HG02970 (cell line): ENCODE data around the gene STYK1.
"Not testable (repeated sequence)": the region's sequence is repeated elsewhere in the genome, so short reads cannot be mapped to it uniquely, and the experiment has no call there.

Source experiments
- ATAC-seq: cut with Tn5 transposase; IDR thresholded peaks from one replicate; pipeline ENCODE4 v1.9.1; 2021; ENCODE audit warnings: mild to moderate bottlenecking, moderate library complexity, moderate number of reproducible peaks; ENCODE audit not compliant: unreplicated experiment, low FRiP score

STYK1 gene

DNA sequence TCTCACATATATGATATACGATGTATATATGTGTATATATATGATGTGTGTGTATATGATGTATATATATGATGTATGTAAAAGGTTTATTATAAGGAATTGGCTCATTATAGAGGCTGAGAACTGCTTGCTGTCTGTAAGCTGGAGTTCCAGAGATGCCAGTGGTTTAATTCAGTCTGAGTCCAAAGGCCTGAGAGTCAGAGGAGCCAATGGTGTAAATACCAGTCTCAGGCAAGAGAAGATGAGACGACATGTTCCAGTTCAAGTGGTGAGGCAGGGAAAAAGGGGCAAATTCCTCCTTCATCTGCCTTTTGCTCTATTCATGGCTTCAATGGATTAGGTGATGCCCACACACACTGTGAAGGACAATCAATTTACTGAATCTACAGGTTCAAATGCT, 17.1 kb upstream of the STYK1 start:
- ATAC-seq, result no peak

DNA sequence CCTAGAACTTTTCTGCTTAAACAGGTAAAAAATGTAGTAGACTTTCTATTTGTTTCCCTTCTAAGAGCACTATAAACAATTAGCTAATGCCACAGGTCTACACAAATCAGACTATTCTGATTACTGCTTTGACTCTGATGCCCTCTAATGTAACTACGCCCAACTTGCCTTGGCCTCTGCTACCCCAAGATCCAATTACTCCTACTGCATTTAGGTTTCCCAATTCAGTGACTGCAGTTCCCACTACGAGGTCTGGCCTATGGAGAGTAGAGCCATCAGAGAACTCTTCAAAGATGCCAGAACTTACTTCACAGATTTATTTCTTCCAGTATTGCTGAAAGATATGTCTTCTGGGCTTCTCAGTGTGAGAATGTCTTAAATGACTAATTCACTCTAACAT, 15.3 kb upstream of the STYK1 start:
- ATAC-seq, result no peak

DNA sequence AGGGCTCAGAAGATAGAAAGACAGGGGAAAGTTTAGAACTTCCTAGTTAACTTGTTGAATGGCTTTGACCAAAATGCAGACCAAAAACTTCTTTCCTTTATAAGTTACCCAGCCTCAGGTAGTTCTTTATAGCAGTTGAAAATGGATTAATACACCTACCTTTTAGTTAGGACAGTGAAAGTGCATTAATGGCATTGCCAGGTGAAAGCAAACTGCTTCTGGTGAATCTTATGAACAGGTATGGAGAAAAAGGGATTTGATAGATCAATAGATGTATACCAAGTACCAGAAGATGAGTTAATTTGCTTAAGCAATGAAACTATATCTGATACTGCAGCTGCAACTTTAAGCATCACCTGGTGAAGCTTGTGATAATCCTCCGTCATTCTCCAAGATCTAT, 14.2 kb upstream of the STYK1 start:
- no peak for ATAC-seq

DNA sequence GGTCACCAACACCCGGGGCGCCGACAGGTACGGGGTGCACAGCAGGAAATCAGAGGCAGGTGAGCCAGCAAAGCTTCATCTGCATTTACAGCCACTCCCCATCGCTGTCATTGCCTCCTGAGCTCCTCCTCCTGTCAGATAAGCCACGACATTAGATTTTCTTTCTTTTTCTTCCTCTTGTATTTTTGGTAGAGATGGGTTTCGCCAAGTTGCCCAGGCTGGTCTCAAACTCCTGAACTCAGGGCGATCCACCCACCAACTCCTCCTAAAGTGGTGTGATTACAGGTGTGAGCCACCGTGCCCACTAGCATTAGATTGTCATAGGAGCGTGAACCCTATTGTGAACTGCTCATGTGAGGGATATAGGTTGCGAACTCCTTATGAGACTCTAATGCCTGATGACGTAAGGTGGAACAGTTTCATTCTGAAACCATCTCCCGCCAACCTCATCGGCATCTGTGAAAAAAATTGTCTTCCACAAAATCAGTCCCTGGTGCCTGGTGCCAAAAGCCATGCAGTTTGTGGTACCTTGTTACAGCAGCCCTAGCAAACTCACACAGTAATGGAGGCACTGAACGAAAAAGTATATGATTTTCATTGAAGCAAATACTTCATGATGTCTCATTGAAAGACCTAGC, 1.5 kb downstream of the STYK1 start:
- ATAC-seq, result no peak

DNA sequence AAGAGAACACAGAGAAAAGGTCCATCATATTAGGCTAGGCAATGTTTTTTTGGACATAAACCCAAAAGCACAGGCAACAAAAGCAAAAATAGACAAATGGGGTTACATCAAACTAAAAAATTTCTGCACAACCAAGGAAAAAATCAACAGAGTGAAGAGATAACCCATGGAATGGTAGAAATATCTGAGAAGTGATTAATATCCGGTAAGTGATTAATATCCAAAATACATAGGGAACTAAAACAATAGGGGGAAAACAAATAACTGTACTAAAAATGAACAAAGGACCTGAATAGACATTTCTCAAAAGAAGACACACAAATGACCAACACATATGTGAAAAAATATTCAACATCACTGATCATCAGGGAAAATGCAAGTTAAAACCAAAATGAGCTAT, 4.3 kb downstream of the STYK1 start:
- ATAC-seq, result no peak

DNA sequence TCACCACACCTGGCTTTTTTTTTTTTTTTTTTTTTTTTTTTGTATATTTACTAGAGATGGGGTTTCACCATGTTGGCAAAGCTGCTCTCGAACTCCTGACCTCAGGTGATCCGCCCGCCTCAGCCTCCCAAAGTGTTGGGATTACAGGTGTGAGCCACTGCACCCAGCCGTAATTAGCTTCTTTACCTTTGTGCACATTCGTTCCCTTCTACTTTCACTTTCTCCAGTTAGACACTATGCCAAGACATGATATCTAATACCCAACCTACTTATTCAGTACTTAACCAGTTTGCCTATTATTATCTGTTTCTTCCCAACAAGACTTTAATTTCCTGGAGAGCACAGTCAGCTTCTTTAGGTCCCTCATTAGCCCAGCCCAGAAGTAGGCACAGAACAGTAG, 5.3 kb downstream of the STYK1 start:
- no peak for ATAC-seq

DNA sequence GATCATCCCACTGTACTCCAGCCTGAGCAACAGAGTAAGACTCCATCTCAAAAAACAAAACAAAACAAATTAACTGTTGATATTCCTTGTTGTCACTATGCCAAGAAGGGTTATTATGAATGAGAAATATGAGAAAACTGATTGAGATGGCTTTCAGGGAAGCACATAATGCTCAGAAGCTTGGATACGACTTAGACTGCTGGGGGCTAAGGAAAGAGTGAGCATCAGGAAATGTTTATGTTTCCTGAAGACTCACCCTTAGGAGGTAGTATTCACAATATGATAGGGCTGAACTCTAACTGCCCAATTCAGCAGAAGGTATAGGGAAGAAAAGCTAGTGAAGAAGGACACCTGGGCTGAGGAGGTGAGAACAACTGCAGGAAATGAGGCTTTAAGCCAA, 6.3 kb downstream of the STYK1 start:
- no peak for ATAC-seq

DNA sequence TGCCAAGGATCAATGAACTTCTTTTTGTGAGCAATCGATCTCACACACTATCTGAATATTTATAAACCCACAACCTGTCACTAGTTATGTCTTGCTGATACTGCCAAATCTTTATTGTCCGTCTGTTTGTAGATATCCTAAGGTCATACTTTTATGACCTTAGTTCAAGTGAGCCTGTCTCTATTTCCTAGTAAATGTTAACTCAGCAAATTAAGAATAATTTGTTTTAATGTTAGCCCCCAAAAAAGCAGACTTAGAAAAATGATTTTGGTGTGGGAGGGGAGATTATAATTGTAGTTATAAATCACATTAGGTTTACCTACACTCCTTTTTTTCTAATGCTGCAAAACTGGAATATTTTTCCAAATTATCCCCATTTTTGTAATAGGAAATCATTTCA, 9.4 kb downstream of the STYK1 start:
- ATAC-seq, result no peak

DNA sequence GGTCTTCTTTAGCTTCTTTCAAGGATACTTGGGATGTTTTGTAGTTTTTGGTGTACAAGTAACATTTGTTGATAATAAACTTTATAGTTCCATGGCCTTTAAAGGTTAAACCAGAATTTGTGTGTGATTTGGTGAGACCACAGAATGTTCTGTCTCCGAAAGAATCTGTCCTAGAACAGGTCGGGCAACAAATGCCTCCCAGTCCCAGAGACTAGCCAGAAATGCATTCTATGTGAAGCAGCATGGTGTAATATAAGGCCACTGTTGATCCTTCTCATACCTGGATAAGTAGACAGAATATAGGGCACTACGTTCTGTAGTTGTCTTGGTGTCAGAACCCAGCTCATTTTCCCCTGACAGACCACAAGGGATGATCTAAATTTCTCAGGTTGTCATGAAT, 10.0 kb downstream of the STYK1 start:
- ATAC-seq, result no peak

DNA sequence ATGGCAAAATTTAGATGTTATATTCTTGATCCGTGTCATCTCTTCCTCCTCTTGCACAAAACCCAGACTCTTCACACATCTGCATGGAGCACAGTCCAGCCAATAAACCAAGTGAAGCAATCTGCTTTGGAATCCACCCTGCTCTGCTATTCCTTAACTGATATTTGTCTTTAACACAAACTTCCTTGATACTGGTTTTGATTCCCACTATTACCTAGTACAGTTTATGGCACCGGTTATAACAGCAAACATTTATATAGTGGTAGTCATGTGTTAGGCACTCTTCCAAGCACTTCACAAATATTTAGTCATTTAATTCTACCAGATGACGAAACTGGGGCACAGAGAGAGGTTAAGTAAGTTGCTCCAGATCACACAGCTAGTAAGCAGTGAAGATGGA, 12.5 kb downstream of the STYK1 start:
- no peak for ATAC-seq

DNA sequence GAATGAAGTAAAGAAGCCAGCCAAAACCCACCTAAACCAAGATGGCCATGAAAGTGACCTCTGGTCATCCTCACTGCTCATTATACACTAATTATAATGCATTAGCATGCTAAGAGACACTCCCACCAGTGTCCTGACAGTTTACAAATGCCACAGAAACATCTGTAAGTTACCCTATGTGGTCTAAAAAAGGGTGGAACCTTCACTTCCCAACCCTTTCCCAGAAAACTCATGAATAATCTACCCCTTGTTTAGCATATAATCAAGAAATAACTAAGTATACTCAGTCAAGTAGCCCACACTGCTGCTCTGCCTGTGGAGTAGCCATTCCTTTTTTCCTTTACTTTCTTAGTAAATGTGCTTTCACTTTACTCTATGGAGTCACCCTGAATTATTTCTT, 19.8 kb downstream of the STYK1 start:
- ATAC-seq, result no peak

DNA sequence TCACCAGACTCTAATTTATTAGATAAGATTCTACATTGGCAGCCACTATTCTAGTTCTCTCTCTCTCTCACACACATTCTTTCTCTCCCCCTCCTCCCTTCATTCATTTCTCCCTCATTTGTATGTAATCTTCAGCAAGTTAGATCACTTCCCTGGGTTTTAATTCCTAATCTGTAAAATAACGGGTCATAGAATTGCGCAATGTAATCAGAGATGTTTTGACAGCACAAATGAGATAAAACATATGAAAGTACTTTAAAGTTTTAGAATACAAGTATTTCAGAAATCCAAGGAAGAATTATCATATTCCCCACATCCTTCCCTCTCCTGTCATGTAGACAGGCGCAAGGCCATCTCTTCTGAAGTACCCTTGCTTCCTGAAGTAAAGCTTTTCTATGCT, 21.7 kb downstream of the STYK1 start:
- no peak for ATAC-seq

DNA sequence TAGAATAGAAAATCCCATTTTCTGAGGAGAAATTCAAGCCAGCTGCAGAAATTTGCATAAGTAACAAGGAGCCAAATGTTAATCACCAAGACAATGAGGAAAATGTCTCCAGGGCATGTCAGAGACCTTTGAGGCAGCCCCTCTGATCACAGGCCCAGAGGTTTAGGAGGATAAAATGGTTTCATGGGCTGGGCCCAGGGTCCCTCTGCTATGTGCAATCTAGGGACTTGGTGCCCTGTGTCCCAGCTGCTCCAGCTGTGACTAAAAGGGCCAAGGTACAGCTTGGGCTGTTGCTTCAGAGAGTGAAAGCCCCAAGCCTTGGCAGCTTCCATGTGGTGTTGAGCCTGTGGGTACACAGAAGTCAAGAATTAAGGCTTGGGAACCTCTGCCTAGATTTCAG, 27.3 kb downstream of the STYK1 start:
- ATAC-seq, result not testable (repeated sequence)

DNA sequence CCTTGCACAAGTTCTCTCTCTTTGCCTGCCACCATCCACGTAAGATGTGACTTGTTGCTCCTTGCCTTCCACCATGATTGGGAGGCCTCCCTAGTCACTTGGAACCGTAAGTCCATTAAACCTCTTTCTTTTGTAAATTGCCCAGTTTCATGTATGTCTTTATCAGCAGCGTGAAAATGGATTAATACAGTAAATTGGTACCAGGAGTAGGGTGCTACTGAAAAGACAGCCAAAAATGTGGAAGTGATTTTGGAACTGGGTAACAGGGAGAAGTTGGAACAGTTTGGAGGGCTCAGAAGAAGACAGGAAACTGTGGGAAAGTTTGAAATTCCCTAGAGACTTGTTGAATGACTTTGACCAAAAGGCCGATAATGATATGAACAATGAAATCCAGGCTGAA, 27.9 kb downstream of the STYK1 start:
- no peak for ATAC-seq

DNA sequence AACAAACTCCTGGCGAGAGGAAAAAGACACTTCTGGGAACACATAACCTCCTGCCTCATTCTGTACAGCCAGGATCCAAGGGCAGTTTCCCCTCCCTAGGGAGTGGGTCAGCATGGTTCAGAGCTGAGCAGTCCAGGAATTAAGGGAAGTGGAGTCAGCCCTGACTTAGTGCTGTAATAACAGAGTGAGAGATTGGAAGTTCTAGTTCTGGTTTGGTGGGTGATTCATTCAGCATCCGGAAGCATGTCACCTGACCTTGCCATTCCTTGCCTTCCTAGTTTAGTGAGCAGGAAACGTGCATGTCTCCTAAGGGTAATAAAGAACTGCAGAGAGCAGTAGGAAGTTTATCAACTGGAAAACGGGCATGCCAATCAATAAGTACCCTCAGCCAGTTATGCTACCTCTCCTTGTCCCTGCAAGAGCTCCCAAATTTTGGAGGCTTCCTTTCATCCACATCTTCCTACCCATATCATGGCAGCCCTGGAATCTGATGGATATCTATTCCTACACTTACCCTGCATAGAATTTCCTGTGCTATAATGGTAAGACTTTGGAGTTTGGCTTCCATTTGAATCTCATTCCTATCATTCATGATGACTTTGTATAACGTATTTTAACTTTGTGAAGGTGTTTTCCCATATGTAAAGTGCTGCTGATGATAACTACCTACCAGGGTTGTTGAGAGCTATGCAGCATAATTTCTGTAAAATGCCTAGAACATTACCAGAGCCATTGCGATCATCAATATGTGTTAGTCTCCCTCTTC, 31.9 kb downstream of the STYK1 start:
- ATAC-seq, result no peak

DNA sequence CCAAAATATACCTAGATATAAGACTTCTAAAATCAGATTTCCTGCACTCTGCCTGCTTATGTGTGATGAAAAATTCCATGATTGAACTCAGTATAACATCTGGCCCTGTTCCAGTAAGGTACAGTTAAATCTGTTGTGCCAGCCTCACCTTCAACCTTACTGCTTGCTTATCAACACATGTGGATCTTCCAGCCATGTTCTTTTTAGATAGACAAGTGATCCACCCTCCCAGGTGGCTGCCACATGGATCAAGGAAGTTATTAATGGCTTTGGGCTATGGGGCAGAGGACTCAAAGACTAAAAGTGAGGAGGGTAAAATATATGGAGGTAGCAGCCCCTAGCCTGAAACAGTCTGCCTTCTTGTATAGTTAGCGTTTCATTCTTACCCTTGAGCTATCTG, 35.1 kb downstream of the STYK1 start:
- no peak for ATAC-seq

DNA sequence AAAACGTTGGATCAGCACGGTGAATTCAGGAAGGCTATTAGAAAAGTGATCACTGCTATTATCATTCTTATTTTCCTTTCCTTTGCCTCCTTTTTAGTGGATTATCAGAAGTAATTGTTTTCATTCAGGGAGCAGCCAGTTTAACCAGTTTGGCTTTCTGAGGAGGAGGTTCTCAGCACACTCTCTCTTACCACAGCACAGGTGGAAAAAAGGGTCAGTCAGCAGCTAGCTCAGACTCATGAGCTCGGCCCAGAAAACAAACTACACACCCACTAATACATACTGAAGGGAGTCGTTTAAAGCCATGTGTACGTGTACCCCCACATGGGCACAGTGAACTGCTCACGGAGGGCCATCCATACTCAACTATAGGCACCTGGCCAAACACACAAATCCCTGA, 37.2 kb downstream of the STYK1 start:
- ATAC-seq, result no peak

DNA sequence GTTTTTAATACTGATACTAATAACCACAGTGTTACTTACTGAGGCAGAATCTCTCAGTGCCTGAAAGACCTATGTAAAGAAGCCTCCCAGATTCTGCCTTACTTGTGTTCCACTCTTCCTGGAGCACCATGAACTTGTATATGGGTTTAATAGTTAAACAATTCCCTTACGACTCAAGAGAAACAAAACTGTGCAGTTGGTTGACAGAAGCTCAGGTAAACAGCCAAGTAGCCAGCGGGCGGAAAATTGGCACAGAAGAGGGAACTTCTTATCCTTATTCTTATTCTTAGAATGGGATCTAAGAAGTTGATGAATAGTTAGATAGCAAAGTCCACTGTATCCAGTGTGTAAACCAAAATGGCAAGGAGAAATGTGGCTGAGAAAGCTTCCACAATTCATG, 37.7 kb downstream of the STYK1 start:
- ATAC-seq, result no peak

DNA sequence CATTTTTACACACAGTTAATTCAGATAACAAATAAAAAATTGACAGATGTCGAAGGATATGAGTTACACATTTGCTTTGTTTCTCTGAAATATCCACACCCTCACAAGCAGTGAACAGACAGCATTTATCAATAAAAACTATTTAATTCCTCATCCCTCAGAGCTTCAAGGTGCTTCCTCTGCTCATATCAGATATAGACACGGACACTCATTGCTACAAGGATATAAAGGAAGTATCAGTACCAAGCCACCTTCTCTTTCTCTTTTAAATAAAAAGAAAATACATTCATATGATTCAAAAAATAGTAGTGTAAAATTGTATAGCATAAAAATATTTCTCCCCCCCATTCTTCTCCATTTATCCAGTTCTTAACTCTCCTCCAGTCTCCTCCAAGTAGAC, 38.5 kb downstream of the STYK1 start:
- ATAC-seq, result no peak

DNA sequence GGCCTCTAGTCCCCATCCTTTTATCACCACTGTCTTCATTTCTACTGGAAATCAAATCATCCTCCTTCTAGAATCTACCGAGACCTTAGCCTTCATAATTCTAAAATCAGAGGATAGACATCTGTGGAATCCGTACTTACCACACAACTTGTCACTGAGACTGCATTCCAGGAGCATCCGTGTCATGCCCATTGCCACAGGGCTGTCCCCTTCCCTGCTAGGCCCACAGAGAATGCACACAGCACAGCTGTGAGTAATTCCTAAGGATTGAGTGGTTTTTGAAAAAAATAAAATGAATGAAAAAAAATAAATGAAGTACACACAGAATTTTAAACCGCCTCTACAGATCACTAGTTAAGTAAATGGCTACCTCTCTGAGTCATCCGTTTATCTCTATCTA, 39.4 kb downstream of the STYK1 start:
- no peak for ATAC-seq

DNA sequence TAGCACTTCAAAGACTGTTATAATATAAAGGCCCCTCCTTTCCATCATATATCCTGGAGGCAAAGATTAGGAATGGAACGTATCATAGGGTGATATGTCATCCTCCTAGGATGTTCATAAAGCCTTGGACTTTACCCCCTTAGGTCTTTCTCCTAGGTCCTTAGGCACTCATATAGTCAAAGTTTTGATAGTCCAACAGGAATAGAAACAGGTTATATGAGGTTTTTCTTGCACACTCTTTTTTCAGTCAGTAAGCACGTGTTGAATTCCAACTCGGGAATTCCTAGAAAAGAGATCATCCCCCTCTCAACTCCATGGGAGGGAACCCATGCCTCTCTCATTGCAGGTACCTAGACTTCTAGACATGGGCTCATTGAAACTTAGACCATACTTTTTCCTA, 40.3 kb downstream of the STYK1 start:
- no peak for ATAC-seq

DNA sequence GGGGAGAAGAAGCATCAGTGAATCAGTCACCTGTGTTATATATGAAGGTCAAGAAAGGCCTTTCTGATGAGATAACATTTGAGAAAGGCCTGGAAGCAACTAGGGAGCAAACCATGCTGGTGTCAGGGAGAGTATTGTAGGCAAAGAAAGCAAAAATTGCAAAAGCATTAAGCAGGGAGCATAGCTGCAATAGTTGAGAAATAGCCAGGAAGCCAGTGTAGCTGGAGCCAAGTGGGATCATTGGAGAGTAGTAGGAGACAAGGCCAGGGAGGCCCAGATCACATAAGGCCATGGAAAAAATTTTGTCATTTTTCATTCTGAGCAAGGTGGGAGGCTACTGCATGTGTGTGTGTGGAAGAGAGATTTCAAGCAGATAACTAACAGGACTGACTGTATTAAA, 41.6 kb downstream of the STYK1 start:
- ATAC-seq, result no peak
